Erythroblast (primary cell): ENCODE data around the gene CLPTM1.
A peak's percentile ranks its signal among the peaks of the same experiment; 100 is the strongest.

ENCODE experiments used
- DNase-seq, 2 experiments: peaks; one replicate each; lab custom pipeline; 2025; lab: John Stamatoyannopoulos, UW
- GATA1 ChIP-seq: IDR thresholded peaks from 2 replicates; pipeline ENCODE4 v1.6.1; 2011; ENCODE audit warnings: low read depth, mild to moderate bottlenecking, control low read depth, low read length, moderate library complexity
- POLR2A ChIP-seq: IDR thresholded peaks from 2 replicates; pipeline ENCODE4 v1.6.1; 2011; ENCODE audit warnings: mild to moderate bottlenecking, low read length

The CLPTM1 gene

GRCh38 chr19:44927746-44928145 is 27.4 kb upstream of the CLPTM1 start:
- no peak for DNase-seq

DNA sequence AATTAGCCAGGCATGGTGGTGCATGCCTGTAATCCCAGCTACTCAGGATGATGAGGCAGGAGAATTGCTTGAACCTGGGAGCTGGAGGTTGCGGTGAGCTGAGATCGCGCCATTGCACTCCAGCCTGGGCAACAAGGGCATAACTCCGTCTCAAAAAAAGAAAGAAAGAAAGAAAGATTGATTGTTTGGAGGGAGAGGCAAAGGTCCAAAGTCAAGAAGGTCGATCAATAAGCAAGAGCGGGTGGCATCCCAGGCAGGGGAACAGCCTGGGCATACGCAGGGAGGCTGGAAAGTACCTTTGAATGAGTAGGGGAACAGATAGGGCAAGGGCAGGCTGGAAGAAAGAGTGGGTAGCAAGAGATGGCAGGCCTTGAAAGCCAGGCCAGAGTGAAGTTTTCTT is 25.1 kb upstream of the CLPTM1 start:
- no peak for DNase-seq
- TF ChIP-seq POLR2A (no peak), GATA1 (no peak)

More at GRCh38 chr19:44927746-44928145, 27.4 kb upstream of the CLPTM1 start:
- TF ChIP-seq GATA1 (no peak), POLR2A (no peak)

GRCh38 chr19:44931541-44931940 is 23.6 kb upstream of the CLPTM1 start:
- no peak for DNase-seq
- TF ChIP-seq POLR2A (no peak), GATA1 (no peak)

DNA sequence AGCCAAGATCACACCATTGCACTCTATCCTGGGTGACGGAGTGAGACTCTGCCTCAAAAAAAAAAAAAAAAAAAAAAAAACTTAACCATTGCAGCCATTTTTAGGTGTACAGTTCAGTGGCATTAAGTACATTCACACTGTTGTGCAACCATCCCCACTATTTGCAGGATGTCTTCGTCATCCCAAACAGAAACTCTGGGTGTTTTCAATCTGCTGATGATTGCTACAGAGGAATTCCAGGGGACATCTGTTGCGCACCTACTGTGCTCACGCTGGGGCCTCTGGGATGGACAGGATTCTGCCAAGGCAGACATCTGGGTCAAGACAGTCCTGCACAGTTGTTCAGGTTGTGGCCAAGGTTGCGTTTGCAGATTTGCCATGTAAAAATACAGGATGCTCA is 15.5 kb upstream of the CLPTM1 start:
- DNase-seq, result no peak
- TF ChIP-seq POLR2A (no peak), GATA1 (no peak)

- TF ChIP-seq GATA1 (no peak), POLR2A (no peak)
- DNase-seq, result no peak
Measured at GRCh38 chr19:44942067-44942571, 13.1 kb upstream of the CLPTM1 start, which contains the start of gene APOC4. APOC4 (plus strand) TSS chr19:44942237; CDS start chr19:44942278, 41 bp downstream.

GRCh38 chr19:44943801-44944249 is 11.4 kb upstream of the CLPTM1 start:
- peak; percentile 45 to 51 for DNase-seq
- no peak for TF ChIP-seq GATA1
- TF ChIP-seq POLR2A, result peak; percentile 36

GRCh38 chr19:44947041-44947581 is 8.1 kb upstream of the CLPTM1 start:
- TF ChIP-seq GATA1 (no peak), POLR2A (no peak)
- no peak for DNase-seq

DNA sequence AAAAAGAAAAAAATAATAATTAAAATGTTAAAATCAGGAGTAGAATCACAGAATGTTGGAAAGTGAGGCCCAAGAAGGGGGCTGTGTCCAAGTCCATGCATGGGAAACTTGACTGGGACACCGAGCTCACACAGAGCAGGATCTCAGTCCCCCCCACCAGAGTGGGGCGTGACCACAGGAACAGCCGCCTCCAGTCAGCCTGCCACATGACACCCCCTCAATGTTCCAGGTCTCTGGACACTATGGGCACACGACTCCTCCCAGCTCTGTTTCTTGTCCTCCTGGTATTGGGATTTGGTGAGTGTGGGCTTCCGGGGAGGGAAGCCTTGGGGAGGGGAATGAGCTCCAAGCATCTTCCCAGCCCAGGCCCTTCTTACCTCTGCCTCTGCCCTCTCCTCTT is 6.9 kb upstream of the CLPTM1 start:
- TF ChIP-seq GATA1 (no peak), POLR2A (no peak)
- DNase-seq, result no peak

DNA sequence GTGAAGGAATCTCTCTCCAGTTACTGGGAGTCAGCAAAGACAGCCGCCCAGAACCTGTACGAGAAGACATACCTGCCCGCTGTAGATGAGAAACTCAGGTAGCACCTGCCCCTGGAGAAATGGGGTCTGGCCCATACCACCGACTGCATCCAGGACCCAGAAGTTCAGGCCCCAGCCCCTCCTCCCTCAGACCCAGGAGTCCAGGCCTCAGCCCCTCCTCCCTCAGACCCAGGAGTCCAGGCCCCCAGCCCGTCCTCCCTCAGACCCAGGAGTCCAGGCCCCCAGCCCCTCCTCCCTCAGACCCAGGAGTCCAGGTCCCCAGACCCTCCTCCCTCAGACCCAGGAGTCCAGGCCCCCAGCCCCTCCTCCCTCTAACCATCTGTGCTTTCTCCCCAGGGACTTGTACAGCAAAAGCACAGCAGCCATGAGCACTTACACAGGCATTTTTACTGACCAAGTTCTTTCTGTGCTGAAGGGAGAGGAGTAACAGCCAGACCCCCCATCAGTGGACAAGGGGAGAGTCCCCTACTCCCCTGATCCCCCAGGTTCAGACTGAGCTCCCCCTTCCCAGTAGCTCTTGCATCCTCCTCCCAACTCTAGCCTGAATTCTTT is 6.3 kb upstream of the CLPTM1 start:
- no peak for DNase-seq
- TF ChIP-seq POLR2A (no peak), GATA1 (no peak)

- no peak for DNase-seq
- no peak for TF ChIP-seq GATA1
- no peak for TF ChIP-seq POLR2A
Measured at GRCh38 chr19:44949550-44949949, 5.6 kb upstream of the CLPTM1 start.

- DNase-seq, result peak; percentile 81 to 89
- no peak for TF ChIP-seq POLR2A
- no peak for TF ChIP-seq GATA1
Measured at GRCh38 chr19:44951179-44952159, 3.7 kb upstream of the CLPTM1 start.

- DNase-seq, result peak in 1 of 2 experiments; percentile 81
- no peak for TF ChIP-seq GATA1
- no peak for TF ChIP-seq POLR2A
Measured at GRCh38 chr19:44954278-44954648, 917 bp upstream of the CLPTM1 start.
